IMR-90 (cell line): ENCODE measurements around the gene MYH13. TPM values are rescaled to one million over a fixed set of nuclear protein-coding genes. Genes with fewer than 3 reads are reported as not detected.

ENCODE experiments used
- ATAC-seq: fragments of 200-7000 bp; cut with Tn5 transposase; 2 replicates; pipeline ENCODE4 v1.9.1; 2020; ENCODE audit warnings: low read depth, mild to moderate bottlenecking, moderate library complexity
- BruUV-seq: library from RNA; stranded (reverse); fragments of 400-500 nt; replicated peaks from 2 replicates; lab custom pipeline; 2021; lab: Mats Ljungman, UMichigan
- CTCF ChIA-PET: fragments of 300-600 bp; formaldehyde crosslinking; extraction: SDS; loops from one replicate; lab custom pipeline; 2021; ENCODE audit warnings: antibody characterized with exemption; lab: Yijun Ruan, JAX
- POLR2A ChIA-PET: fragments of 300-600 bp; sonication (Branson Sonifier 250); formaldehyde crosslinking; loops from one replicate; lab custom pipeline; 2022; ENCODE audit warnings: antibody characterized with exemption; ENCODE audit not compliant: unreplicated experiment; lab: Charles Lee
- DNase-seq: peaks from one replicate; pipeline ENCODE4 v3.0.0; 2013
- H2AFZ ChIP-seq: replicated peaks from 2 replicates; pipeline ENCODE3; 2013; ENCODE audit warnings: low read length, mild to moderate bottlenecking; ENCODE audit not compliant: poor library complexity
- H2AK5ac ChIP-seq: 2 replicates; pipeline ENCODE4 v1.6.1; 2013; ENCODE audit warnings: low read depth, low read length, inconsistent platforms
- H2AK9ac ChIP-seq: replicated peaks from 2 replicates; pipeline ENCODE3; 2013; ENCODE audit warnings: mild to moderate bottlenecking, low read depth, low read length, moderate library complexity; ENCODE audit not compliant: poor library complexity
- H2BK120ac ChIP-seq: 2 replicates; pipeline ENCODE4 v1.6.1; 2013; ENCODE audit warnings: low read depth, low read length, inconsistent platforms
- H2BK15ac ChIP-seq: 3 replicates; pipeline ENCODE4 v1.6.1; 2013; ENCODE audit warnings: low read depth, low read length, inconsistent platforms
- H2BK20ac ChIP-seq: 2 replicates; pipeline ENCODE4 v1.6.1; 2013; ENCODE audit warnings: low read depth, mild to moderate bottlenecking, inconsistent platforms, low read length, moderate library complexity
- H2BK5ac ChIP-seq: 2 replicates; pipeline ENCODE4 v1.6.1; 2013; ENCODE audit warnings: mild to moderate bottlenecking, low read depth, low read length, inconsistent platforms; ENCODE audit not compliant: poor library complexity, severe bottlenecking
- H3K14ac ChIP-seq: replicated peaks from 2 replicates; pipeline ENCODE4 v1.6.1; 2013; ENCODE audit warnings: low read depth, low read length, inconsistent platforms
- H3K18ac ChIP-seq: 2 replicates; pipeline ENCODE4 v1.6.1; 2013; ENCODE audit warnings: low read depth, low read length, control low read depth
- H3K23ac ChIP-seq: 2 replicates; pipeline ENCODE4 v1.6.1; 2013; ENCODE audit warnings: low read depth, low read length, inconsistent platforms
- H3K27ac ChIP-seq: 2 replicates; pipeline ENCODE4 v1.5.1; 2013; ENCODE audit warnings: mild to moderate bottlenecking, control low read depth, low read length; ENCODE audit not compliant: insufficient read depth
- H3K27me3 ChIP-seq: 2 replicates; pipeline ENCODE4 v1.6.1; 2013; ENCODE audit warnings: low read length; ENCODE audit not compliant: control insufficient read depth, insufficient read depth
- H3K36me3 ChIP-seq: 2 replicates; pipeline ENCODE4 v1.6.1; 2013; ENCODE audit warnings: low read length, mixed read lengths; ENCODE audit not compliant: control insufficient read depth, insufficient read depth
- H3K4ac ChIP-seq: 2 replicates; pipeline ENCODE4 v1.6.1; 2013; ENCODE audit warnings: low read depth, low read length, inconsistent platforms
- H3K4me1 ChIP-seq: 2 replicates; pipeline ENCODE4 v1.6.1; 2013; ENCODE audit warnings: low read length, mixed read lengths; ENCODE audit not compliant: control insufficient read depth, insufficient read depth
- H3K4me2 ChIP-seq: 2 replicates; pipeline ENCODE4 v1.6.1; 2013; ENCODE audit warnings: low read depth, mild to moderate bottlenecking, control low read depth, low read length, moderate library complexity
- H3K4me3 ChIP-seq: 2 replicates; pipeline ENCODE4 v1.5.1; 2013; ENCODE audit warnings: low read depth, mild to moderate bottlenecking, control low read depth, low read length, moderate library complexity; ENCODE audit not compliant: insufficient read depth
- H3K56ac ChIP-seq: 2 replicates; pipeline ENCODE4 v1.6.1; 2013; ENCODE audit warnings: low read length, inconsistent platforms; ENCODE audit not compliant: insufficient read depth; ENCODE audit errors: extremely low read depth
- H3K79me1 ChIP-seq, 2 experiments: 2 replicates each; pipeline ENCODE4 v1.6.1; 2013; ENCODE audit warnings: low read length in 2 of 2, inconsistent platforms in 1 of 2, low read depth in 1 of 2
- H3K9ac ChIP-seq: 2 replicates; pipeline ENCODE4 v1.6.1; 2013; ENCODE audit warnings: low read depth, low read length, control low read depth
- H3K9me1 ChIP-seq: 2 replicates; pipeline ENCODE4 v1.6.1; 2013; ENCODE audit warnings: low read length, inconsistent platforms; ENCODE audit not compliant: insufficient read depth
- H3K9me3 ChIP-seq: 2 replicates; pipeline ENCODE4 v1.6.1; 2013; ENCODE audit warnings: low read length; ENCODE audit not compliant: control insufficient read depth, insufficient read depth
- H4K20me1 ChIP-seq: 2 replicates; pipeline ENCODE4 v1.6.1; 2013; ENCODE audit warnings: low read length, inconsistent platforms; ENCODE audit not compliant: insufficient read depth
- H4K5ac ChIP-seq: 2 replicates; pipeline ENCODE4 v1.6.1; 2013; ENCODE audit warnings: mild to moderate bottlenecking, low read depth, low read length, control low read depth
- H4K8ac ChIP-seq, 2 experiments: 2 replicates each; pipeline ENCODE4 v1.6.1; 2013; ENCODE audit warnings: low read depth in 2 of 2, low read length in 2 of 2, control low read depth in 1 of 2, inconsistent platforms in 1 of 2
- H4K91ac ChIP-seq: 2 replicates; pipeline ENCODE4 v1.6.1; 2013; ENCODE audit warnings: low read depth, low read length, inconsistent platforms; ENCODE audit not compliant: insufficient read depth
- BHLHE40 ChIP-seq: fragments of 150-350 bp; IDR thresholded peaks from 2 replicates; pipeline ENCODE4 v1.6.1; 2016; ENCODE audit warnings: mild to moderate bottlenecking, low read depth, low read length
- CEBPB ChIP-seq: IDR thresholded peaks from 2 replicates; pipeline ENCODE4 v1.6.1; 2012; ENCODE audit warnings: low read depth, low read length, improper control_type of control experiment
- CTCF ChIP-seq: conservative IDR thresholded peaks from 2 replicates; pipeline ENCODE4 v1.5.1; 2012; ENCODE audit warnings: mild to moderate bottlenecking, low read depth, low read length, improper control_type of control experiment
- MAFK ChIP-seq: IDR thresholded peaks from 2 replicates; pipeline ENCODE4 v1.6.1; 2012; ENCODE audit warnings: low read depth, low read length, improper control_type of control experiment
- MAZ ChIP-seq: IDR thresholded peaks from 2 replicates; pipeline ENCODE4 v1.6.1; 2012; ENCODE audit warnings: low read depth, mild to moderate bottlenecking, low read length, improper control_type of control experiment, moderate library complexity, borderline replicate concordance
- MXI1 ChIP-seq: IDR thresholded peaks from 2 replicates; pipeline ENCODE4 v1.6.1; 2012; ENCODE audit warnings: low read depth, mild to moderate bottlenecking, low read length, moderate library complexity, borderline replicate concordance
- NFE2L2 ChIP-seq: fragments of 150-350 bp; IDR thresholded peaks from 2 replicates; pipeline ENCODE4 v1.6.1; 2016; ENCODE audit warnings: low read depth, mild to moderate bottlenecking, low read length
- RFX5 ChIP-seq: IDR thresholded peaks from 2 replicates; pipeline ENCODE4 v1.8.0; 2012; ENCODE audit warnings: low read depth, mild to moderate bottlenecking, low read length, moderate library complexity
- SMC3 ChIP-seq: fragments of 150-350 bp; IDR thresholded peaks from 2 replicates; pipeline ENCODE4 v1.6.1; 2016; ENCODE audit warnings: low read depth, mild to moderate bottlenecking, antibody characterized with exemption, low read length, moderate library complexity
- USF2 ChIP-seq: fragments of 150-350 bp; IDR thresholded peaks from 2 replicates; pipeline ENCODE4 v1.6.1; 2017; ENCODE audit warnings: mild to moderate bottlenecking, antibody characterized with exemption, low read length, low read depth
- WGBS, 2 experiments: methylation state at CpG; one replicate each; pipeline versions ENCODE4 v1.1.5 to v1.1.7; 2013; ENCODE audit warnings: missing lambda C conversion rate in 2 of 2; ENCODE audit not compliant: insufficient read length in 1 of 2; ENCODE audit errors: extremely low coverage in 2 of 2; 5-methylcytosine and 5-hydroxymethylcytosine counted together
- dilution Hi-C: fragments of 300-500 bp; cut with HindIII; formaldehyde crosslinking; loops from one replicate; pipeline ENCODE4 v1.14.3; 2018; ENCODE audit warnings: low sequenced_read_pairs; ENCODE audit not compliant: unreplicated experiment
- in situ Hi-C: fragments of 300-500 bp; cut with MboI; formaldehyde crosslinking; loops from 3 replicates; pipeline ENCODE4 v1.14.3; 2019; ENCODE audit warnings: low sequenced_read_pairs, inconsistent platforms, mixed read lengths
- intact Hi-C: fragments of 100-400 bp; cut with micrococcal nuclease; formaldehyde crosslinking; loops from 2 replicates; pipeline ENCODE4 v1.10.0; 2022
- polyA plus RNA-seq, 3 experiments: library from polyadenylated mRNA; depleted of rRNA; stranded (reverse); fragments of >200 nt; gene quantifications; 2 replicates each; pipeline ENCODE4 v1.2.3, GENCODE V29; 2012; ENCODE audit warnings: low replicate concordance in 1 of 3
- total RNA-seq: library from RNA; depleted of rRNA; stranded (reverse); fragments of >200 nt; gene quantifications from 2 replicates; pipeline ENCODE4 v1.2.3, GENCODE V29; 2012

MYH13 gene
- total and polyA plus RNA-seq, 2 of the 4 experiments (the other 2 are of a cell fraction): not detected

- Histone ChIP-seq H3K4ac (no peak overlapping the region), H3K9ac (no peak overlapping the region; the same call in 1 of the 2 replicates), H4K8ac (no peak overlapping the region), H2AK9ac (no peak overlapping the region), H3K27me3 (peaks cover 1% of the 10 kb centered on the region; the same call in 1 of the 2 replicates), H2BK120ac (peak overlapping the region; percentile 0; the same call in 1 of the 2 replicates), H3K14ac (no peak overlapping the region), H3K18ac (peak overlapping the region; percentile 98), H4K20me1 (no peaks in the 10 kb centered on the region), H3K4me1 (peaks cover 8% of the 10 kb centered on the region; the same call in 1 of the 2 replicates), H2AK5ac (no peak overlapping the region; the same call in 1 of the 2 replicates), H4K91ac (no peak overlapping the region), H3K27ac (peak overlapping the region; percentile 97; the same call in 1 of the 2 replicates), H3K4me3 (no peak overlapping the region), H3K9me3 (peaks cover 2% of the 10 kb centered on the region; the same call in 1 of the 2 replicates), H4K5ac (no peak overlapping the region; the same call in 1 of the 2 replicates), H3K79me1 (no peaks in the 10 kb centered on the region), H3K23ac (no peak overlapping the region), H3K9me1 (no peaks in the 10 kb centered on the region), H3K56ac (no peak overlapping the region), H3K36me3 (no peaks in the 10 kb centered on the region), H2BK20ac (no peak overlapping the region), H2BK5ac (no peak overlapping the region), H2AFZ (no peak overlapping the region), H2BK15ac (no peak overlapping the region), H3K4me2 (peak overlapping the region; percentile 18; the same call in 1 of the 2 replicates)
- dilution Hi-C loops (no loop called here), in situ Hi-C loops (no loop called here), intact Hi-C loops (no loop called here)
- no CpG with 5 or more reads among the region's 3 CpGs for whole genome bisulfite sequencing, 2 experiments
- ChIA-PET CTCF (no interaction called here), POLR2A (no interaction called here)
- no TSS peak for BruUV-seq
- TF ChIP-seq RFX5 (no peak), MXI1 (no peak), USF2 (no peak), BHLHE40 (no peak), MAZ (no peak), MAFK (no peak), NFE2L2 (no peak), CTCF (no peak), SMC3 (no peak), CEBPB (no peak)
- DNase-seq (peak; percentile 68), ATAC-seq (peak; percentile 89)
Measured at GRCh38 chr17:10265100-10265810, 107.6 kb downstream of the MYH13 start.
